K562 (cell line): ENCODE results near the gene PYROXD2. TPM values are rescaled to one million over a fixed set of nuclear protein-coding genes. Genes with fewer than 3 reads are reported as not detected.

Source experiments
- ATAC-seq: fragments of 200-7000 bp; cut with Tn5 transposase; 3 replicates; pipeline ENCODE4 v1.9.1; 2020; ENCODE audit warnings: moderate library complexity
- BruUV-seq: library from RNA; stranded (reverse); fragments of 400-500 nt; replicated peaks from 2 replicates; lab custom pipeline; 2021; lab: Mats Ljungman, UMichigan
- CTCF ChIA-PET: fragments of 300-600 bp; formaldehyde crosslinking; extraction: SDS; loops from one replicate; lab custom pipeline; 2021; ENCODE audit warnings: low intra/inter-chr PET ratio; lab: Yijun Ruan, JAX
- POLR2A ChIA-PET: fragments of 300-600, 350-650 bp; sonication (Branson Sonifier 250); formaldehyde crosslinking; extraction: SDS; loops from one replicate; lab custom pipeline; 2021; ENCODE audit warnings: antibody characterized with exemption, inconsistent platforms; lab: Yijun Ruan, JAX
- DNase-seq, 4 experiments: peaks; one replicate each; pipeline versions ENCODE4 v3.0.0 to v3.0.0-alpha.2; 2011 to 2018; ENCODE audit warnings: low spot score in 3 of 4, mixed read lengths in 3 of 4; ENCODE audit errors: extremely low read depth in 1 of 4
- FAIRE-seq: peaks from 2 replicates; lab custom pipeline; 2011; peaks lifted over from hg19 to GRCh38; lab: Jason Lieb, UNC
- H2AFZ ChIP-seq: 2 replicates; pipeline ENCODE4 v1.6.0; 2011; ENCODE audit warnings: low read depth, low read length, control low read depth, inconsistent platforms
- H3K27ac ChIP-seq: fragments of 200-600 bp; 3 replicates; pipeline ENCODE4 v1.8.0; 2011; ENCODE audit warnings: low read depth, mild to moderate bottlenecking, control low read depth, inconsistent platforms, low read length, moderate library complexity, mixed read lengths; ENCODE audit errors: extremely low read depth
- H3K27me3 ChIP-seq, 2 experiments: fragments of 300-600 bp in 1 of 2; 2 replicates in 1 of 2; 3 replicates in 1 of 2; pipeline versions ENCODE4 v1.6.0 to v1.8.0; 2011; ENCODE audit warnings: inconsistent platforms in 2 of 2, low read length in 2 of 2, mild to moderate bottlenecking in 1 of 2, mixed read lengths in 1 of 2, moderate library complexity in 1 of 2; ENCODE audit not compliant: control insufficient read depth in 2 of 2, insufficient read depth in 2 of 2
- H3K36me3 ChIP-seq: fragments of 300-600 bp; 3 replicates; pipeline ENCODE4 v1.8.0; 2011; ENCODE audit warnings: mild to moderate bottlenecking, low read length, inconsistent platforms; ENCODE audit not compliant: control insufficient read depth, insufficient read depth
- H3K4me1 ChIP-seq, 2 experiments: fragments of 200-600 bp in 1 of 2; replicated peaks in 1 of 2; 2 replicates in 1 of 2; 3 replicates in 1 of 2; pipeline versions ENCODE4 v1.5.1 to v1.8.0; 2011; ENCODE audit warnings: inconsistent platforms in 2 of 2, low read length in 2 of 2, mild to moderate bottlenecking in 1 of 2, mixed read lengths in 1 of 2, moderate library complexity in 1 of 2; ENCODE audit not compliant: control insufficient read depth in 2 of 2, insufficient read depth in 2 of 2
- H3K4me2 ChIP-seq: 2 replicates; pipeline ENCODE4 v1.6.1; 2011; ENCODE audit warnings: low read length, control low read depth, inconsistent platforms, mixed read lengths; ENCODE audit not compliant: insufficient read depth
- H3K4me3 ChIP-seq: fragments of 200-600 bp; sonication (generic), shearing (Covaris generic); 2 replicates; pipeline ENCODE4 v1.5.1; 2016; ENCODE audit warnings: control low read depth, inconsistent platforms
- H3K79me2 ChIP-seq: fragments of 200-600 bp; 3 replicates; pipeline ENCODE4 v1.8.0; 2011; ENCODE audit warnings: low read length, inconsistent platforms; ENCODE audit not compliant: control insufficient read depth, insufficient read depth
- H3K9ac ChIP-seq, 2 experiments: 2 replicates each; pipeline versions ENCODE4 v1.6.0 to v1.6.1; 2011; ENCODE audit warnings: low read depth in 2 of 2, low read length in 2 of 2, control low read depth in 1 of 2, inconsistent platforms in 1 of 2, mild to moderate bottlenecking in 1 of 2, mixed read lengths in 1 of 2; ENCODE audit not compliant: insufficient read depth in 1 of 2
- H3K9me1 ChIP-seq: one replicate; pipeline ENCODE4 v1.6.0; 2011; ENCODE audit warnings: inconsistent platforms, mild to moderate bottlenecking, low read length, moderate library complexity; ENCODE audit not compliant: control insufficient read depth, insufficient read depth
- H3K9me3 ChIP-seq: replicated peaks from 2 replicates; pipeline ENCODE4 v1.5.1; 2011; ENCODE audit warnings: low read depth, low read length, inconsistent platforms; ENCODE audit not compliant: control insufficient read depth, insufficient read depth
- H4K20me1 ChIP-seq: replicated peaks from 2 replicates; pipeline ENCODE4 v1.6.1; 2011; ENCODE audit warnings: low read length, inconsistent platforms, mixed read lengths; ENCODE audit not compliant: control insufficient read depth, insufficient read depth
- HMGXB4 ChIP-seq: sonication (generic); formaldehyde crosslinking; IDR thresholded peaks from 2 replicates; pipeline ENCODE4 v1.8.1; 2023; ENCODE audit warnings: mild to moderate bottlenecking, missing genetic modification reagents
- HNRNPL ChIP-seq: fragments of 200-400 bp; formaldehyde crosslinking; IDR thresholded peaks from 2 replicates; pipeline ENCODE4 v1.6.1; 2017; ENCODE audit warnings: low read depth, mild to moderate bottlenecking, low read length
- MTA3 ChIP-seq: fragments of 450-650 bp; formaldehyde crosslinking; IDR thresholded peaks from 2 replicates; pipeline ENCODE4 v1.6.1; 2017; ENCODE audit warnings: mild to moderate bottlenecking, borderline replicate concordance
- ZKSCAN3 ChIP-seq: fragments of 250-450 bp; sonication (Bioruptor Pico); IDR thresholded peaks from 2 replicates; pipeline ENCODE4 v1.4.0; 2020
- ZNF318 ChIP-seq, 2 experiments: fragments of 450-650 bp; IDR thresholded peaks; 2 replicates each; pipeline ENCODE4 v1.6.1; 2016; ENCODE audit warnings: mild to moderate bottlenecking in 2 of 2, borderline replicate concordance in 1 of 2, low read depth in 1 of 2, moderate library complexity in 1 of 2
- ZNF436 ChIP-seq: fragments of 250-450, 450-650 bp; sonication (Bioruptor Pico); formaldehyde crosslinking; IDR thresholded peaks from 2 replicates; pipeline ENCODE4 v1.7.0; 2020; ENCODE audit warnings: mild to moderate bottlenecking
- ZNF778 ChIP-seq: fragments of 450-650 bp; formaldehyde crosslinking; IDR thresholded peaks from 2 replicates; pipeline ENCODE4 v1.4.0; 2020; ENCODE audit warnings: mild to moderate bottlenecking, moderate library complexity
- WGBS: fragments of 100-300 bp; shearing (Covaris generic); methylation state at CpG from one replicate; pipeline ENCODE4 v1.1.6; 2016; ENCODE audit warnings: low coverage, mixed read lengths; ENCODE audit not compliant: insufficient coverage; ENCODE audit errors: missing lambda C conversion rate; 5-methylcytosine and 5-hydroxymethylcytosine counted together
- in situ Hi-C: fragments of 300-500 bp; cut with MboI; formaldehyde crosslinking; loops from 4 replicates; pipeline ENCODE4 v1.15.0; 2018; ENCODE audit warnings: inconsistent platforms, mixed read lengths
- intact Hi-C: fragments of 100-400 bp; cut with micrococcal nuclease; formaldehyde crosslinking; loops from 2 replicates; pipeline ENCODE4 v1.14.2; 2022
- polyA plus RNA-seq, 8 experiments: library from polyadenylated mRNA; depleted of rRNA in 4 of 8; stranded (reverse) in 5 of 8; unstranded in 3 of 8; fragments of >200 nt; fragmentation: Nextera tagmentation in 2 of 8; fragmentation: Illumina TruSeq in 1 of 8; extraction: Ambion mirVana in 2 of 8; extraction: Trizol in 1 of 8; gene quantifications; 2 replicates each; pipeline versions ENCODE4 v1.2.1 to v1.2.3, GENCODE V29; 2011 to 2014; ENCODE audit warnings: inconsistent platforms in 1 of 8, missing spikeins in 1 of 8
- total RNA-seq, 7 experiments: library from RNA; depleted of rRNA in 6 of 7; stranded (reverse); fragments of >200 nt in 6 of 7; fragmentation: Illumina TruSeq in 2 of 7; extraction: Trizol in 2 of 7; gene quantifications; 2 replicates each; pipeline versions ENCODE4 v1.2.1 to v1.2.3, GENCODE V29; 2011 to 2021; ENCODE audit warnings: low replicate concordance in 1 of 7
- TF ChIP-seq, protein P1 (sequence below): sonication (generic); IDR thresholded peaks from 2 replicates; pipeline ENCODE4 v1.6.1; 2016

PYROXD2 gene
- total and polyA plus RNA-seq, 9 of the 15 experiments (the other 6 are each of a cell fraction or from before 2014, with no cell fraction given), result 0.14 to 1.4 (median 0.58) TPM

DNA sequence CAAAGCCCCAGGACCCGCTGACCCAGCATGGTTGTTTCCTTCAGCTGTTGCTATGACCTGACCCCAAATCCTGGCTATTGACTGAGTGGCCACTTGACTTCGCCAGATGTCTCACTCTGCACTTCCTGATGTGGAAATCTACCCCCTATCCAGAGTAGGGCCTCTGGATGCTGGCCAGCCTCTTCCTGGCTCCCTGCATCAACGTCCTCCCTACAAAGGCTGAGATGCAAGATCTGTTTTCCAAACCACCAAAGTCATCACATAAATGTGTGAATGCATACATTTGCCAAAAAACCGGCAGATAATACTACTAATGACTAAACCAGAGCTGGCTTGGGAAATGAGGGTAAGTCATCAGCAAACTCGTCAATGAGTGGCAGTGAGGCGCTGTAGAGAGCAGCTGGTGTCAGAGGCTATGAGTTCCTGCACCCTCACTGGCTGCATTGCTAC lies 70.4 kb downstream of the PYROXD2 start:
- Histone ChIP-seq H4K20me1 (no peaks in the 10 kb centered on the region), H3K9me3 (no peaks in the 10 kb centered on the region; the same call in 1 of the 2 replicates), H3K79me2 (no peaks in the 10 kb centered on the region), H3K36me3 (no peaks in the 10 kb centered on the region), H3K4me2 (no peak overlapping the region), H3K27me3 (peaks cover 7 to 41% of the 10 kb centered on the region in 2 experiments; a peak in 3 of 5 replicates), H3K9me1 (no peaks in the 10 kb centered on the region), H3K4me1 (no peaks in the 10 kb centered on the region; a peak in 1 of 5 replicates), H3K9ac (no peak overlapping the region), H3K4me3 (no peak overlapping the region), H3K27ac (no peak overlapping the region), H2AFZ (no peak overlapping the region)
- ChIA-PET CTCF (no interaction called here), POLR2A (interaction anchor here (0.8 kb wide), 1 partner anchor 10 kb away, joined by 3 read pairs; no protein-coding TSS in a partner anchor)
- 0% methylated on average over 6 of the region's 6 CpGs for WGBS
- ATAC-seq, result no peak
- no peak for DNase-seq
- in situ Hi-C loops (no loop called here), intact Hi-C loops (no loop called here)
- BruUV-seq, result no TSS peak
- no peak for FAIRE-seq
- TF ChIP-seq ZNF318 (IDR thresholded peaks at IDR 0.05; ENCODE audit: borderline replicate concordance in 1 of 2, low read depth in 1 of 2) (no peak), HMGXB4 (no peak), ZNF436 (CRISPR knock-in tag) (no peak), ZKSCAN3 (CRISPR knock-in tag) (no peak), MTA3 (no peak), ZNF778 (CRISPR knock-in tag) (no peak), HNRNPL (no peak)
- TF ChIP-seq, protein P1, sequence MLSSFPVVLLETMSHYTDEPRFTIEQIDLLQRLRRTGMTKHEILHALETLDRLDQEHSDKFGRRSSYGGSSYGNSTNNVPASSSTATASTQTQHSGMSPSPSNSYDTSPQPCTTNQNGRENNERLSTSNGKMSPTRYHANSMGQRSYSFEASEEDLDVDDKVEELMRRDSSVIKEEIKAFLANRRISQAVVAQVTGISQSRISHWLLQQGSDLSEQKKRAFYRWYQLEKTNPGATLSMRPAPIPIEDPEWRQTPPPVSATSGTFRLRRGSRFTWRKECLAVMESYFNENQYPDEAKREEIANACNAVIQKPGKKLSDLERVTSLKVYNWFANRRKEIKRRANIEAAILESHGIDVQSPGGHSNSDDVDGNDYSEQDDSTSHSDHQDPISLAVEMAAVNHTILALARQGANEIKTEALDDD, result no peak
